Cardiac fibroblast (primary cell): ENCODE measurements around the gene FSD2.
A peak's percentile ranks its signal among the peaks of the same experiment; 100 is the strongest.

ENCODE experiments used
- DNase-seq, 2 donors: peaks; one replicate each; pipeline versions ENCODE4 v3.0.0 to v3.0.0-alpha.2; 2010; ENCODE audit warnings: low read depth in 2 of 2
- H3K4me3 ChIP-seq, 2 donors: replicated peaks in 1 of 2; 1 replicate in 1 of 2; 2 replicates in 1 of 2; pipeline ENCODE4 v1.5.1; 2011; ENCODE audit warnings: low read depth in 2 of 2, low read length in 2 of 2, mild to moderate bottlenecking in 2 of 2, moderate library complexity in 1 of 2
- TF ChIP-seq, protein P1 (sequence below): IDR thresholded peaks from one replicate; pipeline ENCODE4 v1.5.1; 2011; ENCODE audit warnings: low read depth, mild to moderate bottlenecking, low read length, inconsistent platforms

Gene FSD2

DNA sequence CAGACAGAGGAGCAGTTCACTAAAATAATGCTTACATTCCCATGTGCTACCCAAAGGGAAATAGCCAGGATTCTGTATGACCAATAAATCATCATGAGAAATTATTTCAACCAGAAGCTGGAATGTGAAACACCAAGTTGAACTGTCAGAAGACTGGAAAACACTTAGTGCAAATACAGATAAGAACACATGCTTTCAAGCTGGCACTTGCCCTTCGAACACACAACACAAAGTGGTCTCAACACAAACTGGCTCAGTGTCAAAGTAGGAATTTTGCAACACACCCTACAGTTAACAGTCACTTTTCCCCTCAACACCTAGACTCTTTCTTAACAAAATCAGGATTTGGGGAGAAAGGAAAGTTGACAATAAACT is 1.3 kb downstream of the FSD2 start:
- H3K4me3 ChIP-seq, result no peak overlapping the region
- DNase-seq, result peak; percentile 7 to 35
- TF ChIP-seq, protein P1, sequence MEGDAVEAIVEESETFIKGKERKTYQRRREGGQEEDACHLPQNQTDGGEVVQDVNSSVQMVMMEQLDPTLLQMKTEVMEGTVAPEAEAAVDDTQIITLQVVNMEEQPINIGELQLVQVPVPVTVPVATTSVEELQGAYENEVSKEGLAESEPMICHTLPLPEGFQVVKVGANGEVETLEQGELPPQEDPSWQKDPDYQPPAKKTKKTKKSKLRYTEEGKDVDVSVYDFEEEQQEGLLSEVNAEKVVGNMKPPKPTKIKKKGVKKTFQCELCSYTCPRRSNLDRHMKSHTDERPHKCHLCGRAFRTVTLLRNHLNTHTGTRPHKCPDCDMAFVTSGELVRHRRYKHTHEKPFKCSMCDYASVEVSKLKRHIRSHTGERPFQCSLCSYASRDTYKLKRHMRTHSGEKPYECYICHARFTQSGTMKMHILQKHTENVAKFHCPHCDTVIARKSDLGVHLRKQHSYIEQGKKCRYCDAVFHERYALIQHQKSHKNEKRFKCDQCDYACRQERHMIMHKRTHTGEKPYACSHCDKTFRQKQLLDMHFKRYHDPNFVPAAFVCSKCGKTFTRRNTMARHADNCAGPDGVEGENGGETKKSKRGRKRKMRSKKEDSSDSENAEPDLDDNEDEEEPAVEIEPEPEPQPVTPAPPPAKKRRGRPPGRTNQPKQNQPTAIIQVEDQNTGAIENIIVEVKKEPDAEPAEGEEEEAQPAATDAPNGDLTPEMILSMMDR, result no peak

DNA sequence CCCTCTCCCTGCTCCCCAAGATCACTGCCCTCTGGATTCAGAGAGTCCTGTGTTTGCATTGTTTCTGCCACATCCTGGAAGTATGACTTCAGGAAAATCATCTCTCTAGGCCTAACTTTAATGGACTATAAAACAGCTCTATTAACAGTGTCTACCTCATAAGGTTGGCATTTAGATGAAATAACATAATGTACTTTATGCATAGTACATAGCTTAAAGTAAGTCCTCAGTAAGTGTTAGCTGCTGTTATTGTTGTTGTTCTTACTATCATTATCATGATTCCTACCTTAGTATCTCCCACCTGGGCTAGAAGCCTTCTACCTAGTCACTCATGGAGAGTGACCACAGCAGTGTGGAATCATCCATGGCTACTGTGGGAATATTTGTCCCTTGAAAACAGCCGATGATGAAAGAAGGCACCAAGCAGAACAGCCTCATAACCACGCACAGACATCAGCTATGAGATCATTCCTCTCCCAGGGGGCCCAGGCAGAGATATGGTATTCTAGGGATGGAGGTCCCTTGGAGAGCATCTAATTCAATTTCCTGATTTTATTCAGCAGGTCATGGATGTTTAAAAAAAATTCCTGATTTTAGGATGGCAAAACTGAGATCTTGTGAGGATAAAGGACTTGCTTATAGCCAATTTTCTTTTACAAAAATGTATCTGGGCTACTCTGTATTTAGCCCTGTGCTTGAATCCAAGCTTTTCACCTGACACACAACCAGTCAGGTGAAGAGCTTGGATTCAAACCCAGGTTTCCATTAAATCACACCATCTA is 1.9 kb downstream of the FSD2 start:
- DNase-seq, result peak; percentile 18 to 59
- no peak overlapping the region for H3K4me3 ChIP-seq
- TF ChIP-seq, protein P1, result no peak

DNA sequence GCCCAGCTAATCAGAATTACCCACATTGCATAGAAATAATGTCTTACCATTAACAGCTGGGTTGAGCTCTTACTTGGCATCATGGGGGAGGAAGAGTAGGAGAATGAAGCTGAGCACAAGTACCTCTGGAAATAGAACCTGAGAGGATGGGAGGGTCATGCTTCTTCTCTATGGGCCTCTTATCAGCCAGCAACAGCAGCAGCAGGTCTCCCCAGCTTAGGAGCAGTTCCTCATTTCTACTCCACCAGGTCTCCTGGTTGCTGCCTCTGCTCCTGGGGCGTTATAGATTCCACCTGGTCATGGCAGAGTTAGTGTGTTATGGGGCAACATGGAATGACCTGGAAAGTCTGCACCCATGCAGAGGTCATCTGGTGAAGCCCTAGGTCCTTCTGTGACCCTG is 3.4 kb downstream of the FSD2 start:
- no peak for DNase-seq
- no peak overlapping the region for H3K4me3 ChIP-seq
- TF ChIP-seq, protein P1, result no peak

DNA sequence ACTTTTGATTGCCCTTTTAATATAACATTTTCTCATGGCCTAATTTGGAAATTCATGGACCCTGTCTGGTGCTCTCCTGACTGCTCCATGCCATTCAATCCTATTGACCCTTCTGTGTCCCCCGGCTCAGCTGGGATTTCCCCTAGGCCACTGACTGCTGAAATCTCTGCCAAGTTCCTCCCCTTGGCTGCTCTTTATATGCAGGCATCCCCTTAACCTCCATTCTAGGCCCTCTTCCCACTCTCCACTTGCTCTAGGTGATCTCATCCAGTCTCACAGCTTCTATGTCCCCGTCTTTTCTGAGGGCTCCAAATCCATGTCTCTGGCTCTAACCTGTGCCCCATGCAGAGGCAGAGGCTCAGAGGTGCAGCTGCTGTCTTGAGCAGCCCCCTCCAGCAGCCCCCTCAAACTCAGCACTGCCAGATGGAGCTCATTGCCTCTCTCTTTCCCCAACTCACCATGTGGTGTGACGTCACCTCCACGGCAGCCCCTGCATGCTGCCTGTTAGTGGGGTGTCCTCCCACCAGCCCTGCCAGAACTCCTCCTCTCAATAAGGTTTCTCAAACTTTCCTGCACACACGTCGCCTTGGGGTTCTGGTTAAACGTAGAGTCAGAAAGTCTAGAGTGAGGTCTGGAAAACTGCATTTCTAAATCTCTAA is 6.6 kb downstream of the FSD2 start:
- TF ChIP-seq, protein P1, result no peak
- no peak overlapping the region for H3K4me3 ChIP-seq
- no peak for DNase-seq

DNA sequence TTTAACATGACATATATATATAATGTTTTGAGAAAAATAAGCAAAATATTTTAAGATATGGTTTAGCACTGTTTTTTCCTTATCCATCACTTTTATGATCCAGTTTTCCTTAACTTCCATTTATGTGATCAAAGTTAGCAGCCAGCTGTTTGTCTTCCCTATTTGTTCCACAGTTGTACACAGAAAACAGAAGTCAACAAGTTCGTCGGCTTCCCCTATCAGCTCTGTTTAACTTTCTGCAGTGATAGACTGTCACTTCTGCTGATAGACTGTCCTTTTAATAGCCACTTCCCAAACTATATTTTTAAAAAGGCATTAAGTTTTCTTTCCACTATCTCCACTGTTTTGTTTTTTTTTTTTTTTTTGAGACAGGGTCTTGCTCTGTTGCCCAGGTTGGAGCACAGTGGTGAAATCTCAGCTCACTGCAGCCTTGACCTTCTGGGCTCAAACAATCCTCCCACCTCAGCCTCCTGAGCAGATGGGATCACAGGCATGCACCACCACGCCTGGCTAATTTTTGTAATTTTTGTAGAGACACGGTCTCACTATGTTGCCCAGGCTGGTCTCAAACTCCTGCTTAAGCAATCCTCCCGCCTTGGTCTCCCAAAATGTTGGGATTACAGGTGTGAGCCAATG is 7.2 kb downstream of the FSD2 start:
- DNase-seq, result no peak
- TF ChIP-seq, protein P1, result no peak
- H3K4me3 ChIP-seq, result no peak overlapping the region

DNA sequence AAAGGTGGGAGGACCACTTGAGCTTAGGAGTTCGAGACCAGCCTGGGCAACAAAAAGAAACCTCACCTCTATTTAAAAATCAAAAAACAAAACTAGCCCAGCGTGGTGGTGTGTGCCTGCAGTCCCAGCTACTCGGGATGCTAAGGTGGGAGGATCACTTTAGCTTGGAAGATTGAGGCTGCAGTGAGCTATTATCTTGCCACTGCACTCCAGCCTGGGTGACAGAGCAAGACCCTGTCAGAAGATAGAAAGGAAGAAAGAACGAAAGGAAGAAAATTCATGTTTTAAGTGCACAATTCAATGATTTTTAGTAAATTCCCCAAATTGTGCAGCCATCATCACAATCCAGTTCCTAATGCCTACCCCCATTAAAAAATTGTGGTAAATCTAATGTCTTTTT is 7.8 kb downstream of the FSD2 start:
- no peak for DNase-seq
- TF ChIP-seq, protein P1, result no peak
- no peak overlapping the region for H3K4me3 ChIP-seq
